Activated CD4-positive, alpha-beta memory T cell treated with anti-CD3 and anti-CD28 coated beads for 36 hours (primary cell): ENCODE measurements around the gene SGIP1. TPM values are rescaled to one million over a fixed set of nuclear protein-coding genes. Genes with fewer than 3 reads are reported as not detected.
"Not testable (repeated sequence)": the region's sequence is repeated elsewhere in the genome, so short reads cannot be mapped to it uniquely, and the experiment has no call there.

Source experiments
- CTCF ChIA-PET: fragments of 350-600 bp; sonication (Branson Sonifier 250); formaldehyde crosslinking; loops from one replicate; lab custom pipeline; 2021; ENCODE audit warnings: antibody characterized with exemption, inconsistent platforms; lab: Charles Lee
- POLR2A ChIA-PET: fragments of 350-600 bp; sonication (Branson Sonifier 250); formaldehyde crosslinking; loops from one replicate; lab custom pipeline; 2021; ENCODE audit warnings: antibody characterized with exemption; lab: Charles Lee
- DNase-seq: peaks from one replicate; pipeline ENCODE4 v3.0.0-alpha.2; 2020
- H3K27ac Mint-ChIP-seq: one replicate; pipeline ENCODE4 v1.8.0; 2021; ENCODE audit warnings: mixed read lengths
- H3K27me3 Mint-ChIP-seq: one replicate; pipeline ENCODE4 v1.8.0; 2021; ENCODE audit warnings: mixed read lengths
- H3K36me3 Mint-ChIP-seq: one replicate; pipeline ENCODE4 v1.8.0; 2021; ENCODE audit warnings: mixed read lengths
- H3K4me1 Mint-ChIP-seq: one replicate; pipeline ENCODE4 v1.8.0; 2021; ENCODE audit warnings: low read depth, mixed read lengths
- H3K4me3 Mint-ChIP-seq: one replicate; pipeline ENCODE4 v1.8.0; 2021; ENCODE audit warnings: mild to moderate bottlenecking, mixed read lengths
- H3K9me3 Mint-ChIP-seq: one replicate; pipeline ENCODE4 v1.8.0; 2021; ENCODE audit warnings: mixed read lengths
- intact Hi-C: fragments of 100-400 bp; cut with micrococcal nuclease; formaldehyde crosslinking; loops from one replicate; pipeline ENCODE4 v1.15.1; 2023
- microRNA-seq: library from miRNA; unstranded; fragments of <30 nt; microRNA quantifications from one replicate; pipeline ENCODE4 v1.2.0, GENCODE V29; 2022; ENCODE audit warnings: borderline number of aligned reads, borderline microRNAs expressed, borderline replicate concordance
- total RNA-seq, 2 experiments: library from RNA; stranded (reverse); gene quantifications; one replicate each; pipeline ENCODE4 v1.2.3, GENCODE V29; 2021

Gene SGIP1
- total RNA-seq, 2 experiments from 2014 or later: 0.05 TPM; not detected in 1

DNA sequence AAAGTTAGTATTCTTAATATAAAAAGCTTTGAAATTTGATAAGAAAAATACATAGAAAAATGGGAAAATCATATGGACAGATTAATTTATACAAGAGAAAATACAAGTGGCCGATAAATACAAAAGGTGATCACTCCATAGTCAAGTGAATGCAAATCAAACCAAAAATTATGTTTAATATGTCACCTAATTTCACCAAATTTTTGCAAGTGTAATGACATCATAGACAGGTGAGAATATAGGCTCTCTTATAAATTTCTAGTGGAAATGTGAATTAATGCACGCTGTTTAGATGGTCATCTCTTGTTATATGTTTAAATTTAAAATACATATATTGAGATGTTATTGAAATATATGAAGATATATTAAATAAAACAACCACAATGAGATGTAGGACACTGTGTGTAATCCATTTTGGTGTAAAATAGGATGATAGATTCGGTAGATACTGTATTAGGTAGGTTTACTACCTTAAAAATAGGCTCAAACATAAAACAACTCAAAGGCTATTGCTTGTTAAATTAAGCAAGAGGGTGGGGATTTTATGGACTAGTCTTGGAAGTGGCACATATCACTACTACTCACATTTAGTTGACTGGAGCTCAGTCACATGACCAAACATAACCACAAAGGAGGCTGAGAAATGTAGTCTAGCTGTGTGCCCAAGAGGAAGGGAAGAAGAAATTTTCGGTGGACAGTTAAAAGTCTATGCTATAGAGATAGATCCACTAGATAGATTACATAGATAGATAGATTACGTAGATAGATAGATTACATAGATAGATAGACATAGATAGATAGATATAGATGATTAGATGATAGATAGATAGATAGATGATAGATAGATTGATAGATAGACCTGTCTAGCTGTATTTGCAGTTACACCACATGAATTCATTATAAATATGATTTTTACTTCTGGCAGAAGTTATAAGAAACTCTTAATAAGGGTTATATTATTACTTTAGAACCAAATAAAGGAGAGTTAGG, 258.0 kb downstream of the SGIP1 start:
- H3K9me3 Mint-ChIP-seq: peaks cover 3% of the 10 kb centered on the region
- POLR2A ChIA-PET: interaction anchor here (1.1 kb wide), 1 partner anchor 59 kb away, joined by 3 read pairs; no protein-coding TSS in a partner anchor
- CTCF ChIA-PET: interaction anchor here (0.6 kb wide), 1 partner anchor 419 kb away, joined by 6 read pairs; no protein-coding TSS in a partner anchor
- no peak overlapping the region for H3K27ac Mint-ChIP-seq
- H3K36me3 Mint-ChIP-seq: no peaks in the 10 kb centered on the region
- DNase-seq: no peak
- peaks cover 12% of the 10 kb centered on the region for H3K4me1 Mint-ChIP-seq
- intact Hi-C loops: no loop called here
- H3K27me3 Mint-ChIP-seq: no peaks in the 10 kb centered on the region
- no peak overlapping the region for H3K4me3 Mint-ChIP-seq

DNA sequence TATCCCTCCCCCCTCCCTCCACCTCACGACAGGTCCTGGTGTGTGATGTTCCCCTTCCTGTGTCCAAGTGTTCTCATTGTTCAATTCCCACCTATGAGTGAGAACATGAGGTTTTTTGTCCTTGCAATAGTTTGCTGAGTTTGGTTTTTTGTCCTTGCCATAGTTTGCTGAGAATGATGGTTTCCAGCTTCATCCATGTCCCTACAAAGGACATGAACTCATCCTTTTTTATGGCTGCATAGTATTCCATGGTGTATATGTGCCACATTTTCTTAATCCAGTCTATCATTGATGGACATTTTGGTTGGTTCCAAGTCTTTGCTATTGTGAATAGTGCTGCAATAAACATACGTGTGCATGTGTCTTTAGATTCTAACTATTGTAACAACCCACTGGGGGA, 261.9 kb downstream of the SGIP1 start:
- H3K9me3 Mint-ChIP-seq, H3K36me3 Mint-ChIP-seq, DNase-seq, H3K27ac Mint-ChIP-seq, CTCF ChIA-PET, intact Hi-C loops, H3K4me3 Mint-ChIP-seq, POLR2A ChIA-PET, H3K4me1 Mint-ChIP-seq, H3K27me3 Mint-ChIP-seq: not testable (repeated sequence)

Small RNAs within 50 kb of the gene (microRNA-seq; reads per million reads assigned to microRNA genes)
- not detected for gene MIR3117

Other genes with a start within 250 kb of the SGIP1 start
- not detected for gene DYNLT5, start 218.3 kb downstream of the SGIP1 start, total RNA-seq